K562 (cell line): ENCODE results near the gene MBL2.

Experiments used
- ESRRA ChIP-seq: fragments of 450-650 bp; IDR thresholded peaks from 2 replicates; pipeline ENCODE4 v1.6.1; 2014; ENCODE audit warnings: low read depth, mild to moderate bottlenecking, moderate library complexity, borderline replicate concordance
- EZH2 ChIP-seq: IDR thresholded peaks from 2 replicates; pipeline ENCODE4 v1.6.1; 2012; ENCODE audit warnings: low read depth, mild to moderate bottlenecking, inconsistent platforms, low read length, borderline replicate concordance
- MAX ChIP-seq: sonication (generic); formaldehyde crosslinking; IDR thresholded peaks from 2 replicates; pipeline ENCODE4 v1.9.0; 2022; ENCODE audit warnings: mild to moderate bottlenecking, missing genetic modification reagents
- POLR2A ChIP-seq: fragments of 450-650 bp; conservative IDR thresholded peaks from 2 replicates; pipeline ENCODE4 v1.6.1; 2016
- TF ChIP-seq, protein P1 (sequence below): IDR thresholded peaks from 2 replicates; pipeline ENCODE4 v1.6.1; 2016; ENCODE audit warnings: missing genetic modification characterization, missing compliant biosample characterization

- TF ChIP-seq POLR2A: no peak
- TF ChIP-seq ESRRA: no peak
- TF ChIP-seq MAX (CRISPR knock-in tag): no peak
- TF ChIP-seq, protein P1, sequence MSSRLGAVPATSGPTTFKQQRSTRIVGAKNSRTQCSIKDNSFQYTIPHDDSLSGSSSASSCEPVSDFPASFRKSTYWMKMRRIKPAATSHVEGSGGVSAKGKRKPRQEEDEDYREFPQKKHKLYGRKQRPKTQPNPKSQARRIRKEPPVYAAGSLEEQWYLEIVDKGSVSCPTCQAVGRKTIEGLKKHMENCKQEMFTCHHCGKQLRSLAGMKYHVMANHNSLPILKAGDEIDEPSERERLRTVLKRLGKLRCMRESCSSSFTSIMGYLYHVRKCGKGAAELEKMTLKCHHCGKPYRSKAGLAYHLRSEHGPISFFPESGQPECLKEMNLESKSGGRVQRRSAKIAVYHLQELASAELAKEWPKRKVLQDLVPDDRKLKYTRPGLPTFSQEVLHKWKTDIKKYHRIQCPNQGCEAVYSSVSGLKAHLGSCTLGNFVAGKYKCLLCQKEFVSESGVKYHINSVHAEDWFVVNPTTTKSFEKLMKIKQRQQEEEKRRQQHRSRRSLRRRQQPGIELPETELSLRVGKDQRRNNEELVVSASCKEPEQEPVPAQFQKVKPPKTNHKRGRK (tag): no peak
- no peak for TF ChIP-seq EZH2
These were observed 26.4 kb downstream of the MBL2 start for GRCh38 chr10:52746169-52746568.
